ENCODE results near the gene CNBP.
"Not testable (repeated sequence)": the region's sequence is repeated elsewhere in the genome, so short reads cannot be mapped to it uniquely, and the experiment has no call there.

CNBP gene

GRCh38 chr3:129184784-129185542, 1.3 kb upstream of the CNBP start:
- DNase-seq, result not testable (repeated sequence)

GRCh38 chr3:129184396-129184657, 631 bp upstream of the CNBP start:
- no peak for DNase-seq

GRCh38 chr3:129182390-129183185, 1.1 kb downstream of the CNBP start:
- DNase-seq, result no peak

GRCh38 chr3:129181819-129182218, 1.9 kb downstream of the CNBP start:
- no peak for DNase-seq

- DNase-seq, result no peak
These were observed 3.2 kb downstream of the CNBP start for GRCh38 chr3:129180461-129180860.

- no peak for DNase-seq
These were observed 7.6 kb downstream of the CNBP start for GRCh38 chr3:129176051-129176450.

- no peak for DNase-seq
These were observed 10.0 kb downstream of the CNBP start for GRCh38 chr3:129173725-129174124.

- DNase-seq, result no peak
These were observed 10.5 kb downstream of the CNBP start for GRCh38 chr3:129173206-129173605.

GRCh38 chr3:129166579-129167332, 16.9 kb downstream of the CNBP start:
- no peak for DNase-seq

- DNase-seq, result not testable (repeated sequence)
These were observed 18.1 kb downstream of the CNBP start for GRCh38 chr3:129165594-129165993.

- DNase-seq, result no peak
These were observed 19.2 kb downstream of the CNBP start for GRCh38 chr3:129164500-129164899.

GRCh38 chr3:129162729-129163579, 20.7 kb downstream of the CNBP start:
- DNase-seq, result no peak

GRCh38 chr3:129161860-129162271, 21.8 kb downstream of the CNBP start:
- DNase-seq, result no peak

GRCh38 chr3:129160891-129161859, 22.5 kb downstream of the CNBP start, which contains the start of gene ISY1:
Gene ISY1 (minus strand): TSS chr3:129161063. CDS start chr3:129160975, 88 bp downstream.
- DNase-seq, result peak; percentile 94

- DNase-seq, result no peak
These were observed 38.9 kb downstream of the CNBP start for GRCh38 chr3:129144786-129145185.

- not testable (repeated sequence) for DNase-seq
These were observed 42.7 kb downstream of the CNBP start for GRCh38 chr3:129141011-129141410.

GRCh38 chr3:129139911-129140310, 43.8 kb downstream of the CNBP start:
- DNase-seq, result no peak

- not testable (repeated sequence) for DNase-seq
These were observed 47.4 kb downstream of the CNBP start for GRCh38 chr3:129136275-129136674.

GRCh38 chr3:129132097-129132866, 51.4 kb downstream of the CNBP start:
- no peak for DNase-seq

GRCh38 chr3:129131465-129132088, 52.1 kb downstream of the CNBP start:
- DNase-seq, result no peak
